ENCODE data around the gene MIOS. TPM values are rescaled to one million over a fixed set of nuclear protein-coding genes. Genes with fewer than 3 reads are reported as not detected.

MIOS gene
- total RNA-seq, 4 donors from 2014 or later: 68.4 to 336 (median 280) TPM

DNA sequence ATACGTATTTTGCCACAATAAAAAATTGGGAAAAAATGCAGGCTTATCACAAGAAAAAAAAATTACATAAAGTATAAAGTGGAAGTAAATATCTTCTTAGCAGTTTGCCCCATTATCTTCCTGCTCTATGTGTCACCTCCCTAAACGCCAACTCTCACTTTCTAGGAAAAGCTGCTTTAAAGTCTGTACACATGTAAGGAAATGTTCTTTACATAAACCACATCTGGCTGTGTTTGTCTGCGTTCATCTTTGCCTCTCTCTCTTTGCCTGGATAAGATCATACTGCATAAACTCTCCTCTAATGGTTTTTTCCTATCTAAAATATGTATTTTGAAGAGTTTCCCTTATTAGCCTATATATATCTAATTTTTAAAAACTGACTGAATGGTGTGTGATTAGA, 50.9 kb downstream of the MIOS start:
- DNase-seq (no peak), ATAC-seq (no peak)
- Histone ChIP-seq H3K36me3 (no peaks in the 10 kb centered on the region), H3K4me1 (no peaks in the 10 kb centered on the region), H3K27ac (no peak overlapping the region), H3K9me3 (no peaks in the 10 kb centered on the region), H3K4me3 (no peak overlapping the region), H3K27me3 (no peaks in the 10 kb centered on the region)
- in situ Hi-C loops (cut with MboI; ENCODE audit: low sequenced_read_pairs in 4 of 4) (no loop called here), intact Hi-C loops (cut with DNase I; ENCODE audit: low total_unique reads) (no loop called here)
- no peak for TF ChIP-seq POLR2A (IDR thresholded peaks at IDR 0.05)
- TF ChIP-seq, protein P1, sequence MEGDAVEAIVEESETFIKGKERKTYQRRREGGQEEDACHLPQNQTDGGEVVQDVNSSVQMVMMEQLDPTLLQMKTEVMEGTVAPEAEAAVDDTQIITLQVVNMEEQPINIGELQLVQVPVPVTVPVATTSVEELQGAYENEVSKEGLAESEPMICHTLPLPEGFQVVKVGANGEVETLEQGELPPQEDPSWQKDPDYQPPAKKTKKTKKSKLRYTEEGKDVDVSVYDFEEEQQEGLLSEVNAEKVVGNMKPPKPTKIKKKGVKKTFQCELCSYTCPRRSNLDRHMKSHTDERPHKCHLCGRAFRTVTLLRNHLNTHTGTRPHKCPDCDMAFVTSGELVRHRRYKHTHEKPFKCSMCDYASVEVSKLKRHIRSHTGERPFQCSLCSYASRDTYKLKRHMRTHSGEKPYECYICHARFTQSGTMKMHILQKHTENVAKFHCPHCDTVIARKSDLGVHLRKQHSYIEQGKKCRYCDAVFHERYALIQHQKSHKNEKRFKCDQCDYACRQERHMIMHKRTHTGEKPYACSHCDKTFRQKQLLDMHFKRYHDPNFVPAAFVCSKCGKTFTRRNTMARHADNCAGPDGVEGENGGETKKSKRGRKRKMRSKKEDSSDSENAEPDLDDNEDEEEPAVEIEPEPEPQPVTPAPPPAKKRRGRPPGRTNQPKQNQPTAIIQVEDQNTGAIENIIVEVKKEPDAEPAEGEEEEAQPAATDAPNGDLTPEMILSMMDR (IDR thresholded peaks at IDR 0.05 in 4 of 5, conservative IDR thresholded peaks at IDR 0.05 in 1 of 5): no peak

DNA sequence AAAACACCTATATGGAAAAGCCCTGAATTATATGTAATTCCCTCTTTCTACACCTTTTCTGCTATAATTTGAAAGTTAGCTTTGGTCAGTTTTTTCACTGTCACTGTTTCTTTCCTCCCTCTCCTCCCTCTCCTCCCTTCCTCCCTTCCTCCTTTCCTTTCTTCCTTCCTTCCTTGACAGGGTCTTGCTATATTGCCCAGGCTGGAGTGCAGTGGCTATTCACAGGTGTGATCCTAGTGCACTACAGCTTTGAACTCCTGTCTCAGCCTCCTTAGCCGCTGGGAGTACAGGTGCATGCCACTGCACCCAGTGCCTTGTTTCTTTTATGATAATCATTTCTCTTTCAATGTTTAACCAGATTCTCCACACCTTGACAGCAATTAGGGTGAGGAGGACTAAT, 51.7 kb downstream of the MIOS start:
- no peak for DNase-seq
- no peaks in the 10 kb centered on the region for H3K4me1 ChIP-seq
- intact Hi-C loops (cut with DNase I; ENCODE audit: low total_unique reads): no loop called here

DNA sequence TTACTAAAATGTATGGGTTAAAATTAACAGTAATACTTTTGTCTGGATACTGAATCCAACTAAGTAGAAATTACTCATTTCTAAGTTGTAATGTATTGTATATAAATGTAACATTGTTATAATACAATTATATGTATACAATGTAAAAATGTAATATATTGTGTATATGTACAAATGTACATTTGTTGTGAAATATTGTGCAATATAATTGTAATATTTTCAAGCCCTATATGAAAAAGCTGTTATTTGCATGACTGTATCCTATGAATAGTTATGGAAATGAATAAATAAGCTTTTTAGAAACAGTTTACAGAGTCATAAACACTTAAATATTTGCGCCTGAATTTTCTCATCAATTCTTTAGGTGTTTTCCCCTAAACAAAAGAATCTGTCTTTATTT, 53.6 kb downstream of the MIOS start:
- in situ Hi-C loops (cut with MboI; ENCODE audit: low sequenced_read_pairs in 4 of 4): no loop called here

More for the DNA sequence above, 51.7 kb downstream of the MIOS start:
- in situ Hi-C loops (cut with MboI; ENCODE audit: low sequenced_read_pairs in 4 of 4): no loop called here
- H3K36me3 ChIP-seq: no peaks in the 10 kb centered on the region
- TF ChIP-seq, protein P1 (IDR thresholded peaks at IDR 0.05 in 4 of 5, conservative IDR thresholded peaks at IDR 0.05 in 1 of 5): no peak
- no peak for TF ChIP-seq POLR2A (IDR thresholded peaks at IDR 0.05)
- no peaks in the 10 kb centered on the region for H3K9me3 ChIP-seq
- no peaks in the 10 kb centered on the region for H3K27me3 ChIP-seq
- no peak overlapping the region for H3K4me3 ChIP-seq
- H3K27ac ChIP-seq: no peak overlapping the region
- no peak for ATAC-seq

DNA sequence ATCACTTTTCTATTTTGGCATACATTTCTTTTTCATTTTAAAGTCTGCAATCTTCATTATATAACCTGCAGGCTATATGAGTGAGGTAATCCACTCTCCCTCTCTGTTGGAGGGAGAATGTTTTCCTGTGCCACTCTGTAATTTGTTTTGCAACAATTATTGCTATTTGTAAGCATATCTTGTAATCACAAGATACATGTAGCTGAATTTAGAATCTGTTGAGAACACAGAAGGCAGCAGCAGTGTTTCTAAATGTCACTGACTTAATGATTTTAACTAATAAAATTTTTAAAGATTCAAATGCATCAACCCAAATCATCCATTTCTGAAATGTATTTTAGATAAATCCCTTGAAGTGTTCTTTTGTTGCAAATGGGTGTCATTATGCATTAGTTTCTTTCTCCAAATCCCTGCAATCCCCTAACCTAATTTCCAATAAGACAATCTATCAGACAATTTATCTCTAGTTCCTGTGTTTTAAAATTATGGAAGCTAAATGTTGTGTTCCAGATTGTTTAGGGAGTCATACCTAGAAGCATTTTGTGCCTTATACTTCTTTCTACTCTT, 54.0 kb downstream of the MIOS start:
- DNase-seq (no peak), ATAC-seq (no peak)
- Histone ChIP-seq H3K4me3 (no peak overlapping the region), H3K4me1 (no peaks in the 10 kb centered on the region), H3K36me3 (no peaks in the 10 kb centered on the region), H3K27ac (no peak overlapping the region), H3K27me3 (no peaks in the 10 kb centered on the region), H3K9me3 (no peaks in the 10 kb centered on the region)
- intact Hi-C loops (cut with DNase I; ENCODE audit: low total_unique reads) (no loop called here), in situ Hi-C loops (cut with MboI; ENCODE audit: low sequenced_read_pairs in 4 of 4) (no loop called here)
- TF ChIP-seq, protein P1 (IDR thresholded peaks at IDR 0.05 in 4 of 5, conservative IDR thresholded peaks at IDR 0.05 in 1 of 5): no peak
- TF ChIP-seq POLR2A (IDR thresholded peaks at IDR 0.05): no peak

More for the DNA sequence above, 53.6 kb downstream of the MIOS start:
- no peaks in the 10 kb centered on the region for H3K4me1 ChIP-seq
- H3K9me3 ChIP-seq: no peaks in the 10 kb centered on the region
- DNase-seq (no peak), ATAC-seq (no peak)
- no peaks in the 10 kb centered on the region for H3K27me3 ChIP-seq
- intact Hi-C loops (cut with DNase I; ENCODE audit: low total_unique reads): no loop called here
- no peaks in the 10 kb centered on the region for H3K36me3 ChIP-seq
- H3K4me3 ChIP-seq: no peak overlapping the region
- TF ChIP-seq POLR2A (IDR thresholded peaks at IDR 0.05): no peak
- TF ChIP-seq, protein P1 (IDR thresholded peaks at IDR 0.05 in 4 of 5, conservative IDR thresholded peaks at IDR 0.05 in 1 of 5): no peak
- H3K27ac ChIP-seq: no peak overlapping the region

DNA sequence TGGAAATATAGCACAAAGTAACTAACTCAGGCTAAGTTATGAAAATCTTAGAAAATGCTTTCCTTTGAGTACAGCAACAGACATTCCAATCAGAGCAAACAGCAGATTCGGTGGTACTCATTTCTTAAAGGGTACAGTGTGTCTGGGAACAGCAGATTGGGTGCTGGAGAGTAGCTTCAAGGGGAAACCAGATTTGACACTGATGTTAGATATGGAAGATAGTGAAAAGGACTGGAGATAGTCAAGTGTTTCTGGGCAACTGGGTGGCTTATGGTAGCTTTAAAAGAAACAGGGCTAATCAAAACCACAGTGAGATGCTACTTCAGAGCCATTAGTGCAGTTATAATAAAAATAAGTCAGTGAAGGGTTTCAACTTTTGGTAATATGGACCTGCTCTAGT, 61.8 kb downstream of the MIOS start:
- in situ Hi-C loops (cut with MboI; ENCODE audit: low sequenced_read_pairs in 4 of 4): loop anchor here in 1 of 4 donors (25.0 kb wide), 1 partner anchor 334 kb away; the partner anchor contains the start of gene GLCCI1
- no peak overlapping the region for H3K27ac ChIP-seq
- TF ChIP-seq, protein P1 (IDR thresholded peaks at IDR 0.05 in 4 of 5, conservative IDR thresholded peaks at IDR 0.05 in 1 of 5): no peak
- TF ChIP-seq POLR2A (IDR thresholded peaks at IDR 0.05): no peak
- H3K27me3 ChIP-seq: no peaks in the 10 kb centered on the region
- H3K9me3 ChIP-seq: no peaks in the 10 kb centered on the region
- H3K4me1 ChIP-seq: no peaks in the 10 kb centered on the region
- H3K4me3 ChIP-seq: no peak overlapping the region
- DNase-seq: no peak
- no peak for ATAC-seq
- H3K36me3 ChIP-seq: no peaks in the 10 kb centered on the region
- intact Hi-C loops (cut with DNase I; ENCODE audit: low total_unique reads): no loop called here

All from gastrocnemius medialis (tissue), 4 donors.